HepG2 (cell line): ENCODE measurements around the gene ZER1. TPM values are rescaled to one million over a fixed set of nuclear protein-coding genes. Genes with fewer than 3 reads are reported as not detected.
A peak's percentile ranks its signal among the peaks of the same experiment; 100 is the strongest.

Experiments
- CENPT ChIP-seq: sonication (generic); formaldehyde crosslinking; IDR thresholded peaks from 2 replicates; pipeline ENCODE4 v1.8.0; 2022; ENCODE audit warnings: low read depth, mild to moderate bottlenecking, moderate library complexity, missing genetic modification reagents
- FOSL1 ChIP-seq: sonication (generic); formaldehyde crosslinking; IDR thresholded peaks from 2 replicates; pipeline ENCODE4 v1.9.0; 2021; ENCODE audit warnings: missing genetic modification reagents, borderline replicate concordance
- KDM3A ChIP-seq: IDR thresholded peaks from 2 replicates; pipeline ENCODE4 v1.6.1; 2018; ENCODE audit warnings: low read depth, missing compliant biosample characterization
- MAFF ChIP-seq: IDR thresholded peaks from 2 replicates; pipeline ENCODE4 v1.6.1; 2011; ENCODE audit warnings: low read depth, low read length, improper control_type of control experiment
- MBNL3 ChIP-seq: fragments of 250-450 bp; sonication (Bioruptor Pico); conservative IDR thresholded peaks from 2 replicates; pipeline ENCODE4 v1.8.0; 2022; ENCODE audit warnings: mild to moderate bottlenecking, inconsistent platforms
- POLR2A ChIP-seq, 2 experiments: IDR thresholded peaks; 2 replicates each; pipeline ENCODE4 v1.6.1; 2011; ENCODE audit warnings: low read depth in 2 of 2, low read length in 2 of 2, mild to moderate bottlenecking in 1 of 2, moderate library complexity in 1 of 2; ENCODE audit not compliant: insufficient read depth in 1 of 2
- SMARCE1 ChIP-seq: fragments of 450-650 bp; IDR thresholded peaks from 2 replicates; pipeline ENCODE4 v1.6.1; 2017; ENCODE audit warnings: borderline replicate concordance
- ZNF615 ChIP-seq: sonication (generic); formaldehyde crosslinking; IDR thresholded peaks from 2 replicates; pipeline ENCODE4 v1.5.0; 2020; ENCODE audit warnings: mild to moderate bottlenecking, missing genetic modification reagents, borderline replicate concordance
- ZNF75D ChIP-seq: sonication (generic); formaldehyde crosslinking; IDR thresholded peaks from 2 replicates; pipeline ENCODE4 v1.8.1; 2023; ENCODE audit warnings: missing genetic modification reagents, mild to moderate bottlenecking, borderline replicate concordance
- ZSCAN12 ChIP-seq: sonication (generic); formaldehyde crosslinking; IDR thresholded peaks from 2 replicates; pipeline ENCODE4 v1.9.0; 2021; ENCODE audit warnings: mild to moderate bottlenecking, missing genetic modification reagents
- ZSCAN21 ChIP-seq: sonication (generic); formaldehyde crosslinking; IDR thresholded peaks from 2 replicates; pipeline ENCODE4 v1.8.0; 2022; ENCODE audit warnings: mild to moderate bottlenecking, missing genetic modification reagents, moderate library complexity, borderline replicate concordance
- polyA plus RNA-seq, 8 experiments: library from polyadenylated mRNA; depleted of rRNA in 3 of 8; stranded (reverse) in 7 of 8; unstranded in 1 of 8; fragments of >200 nt; fragmentation: Illumina TruSeq in 4 of 8; extraction: Trizol in 4 of 8; gene quantifications; 2 replicates each; pipeline versions ENCODE4 v1.2.1 to v1.2.3, GENCODE V29; 2011 to 2016; ENCODE audit warnings: low read depth in 4 of 8, missing spikeins in 1 of 8, mixed read lengths in 1 of 8; ENCODE audit not compliant: insufficient read depth in 1 of 8
- total RNA-seq, 5 experiments: library from RNA; depleted of rRNA; stranded (reverse); fragments of >200 nt; fragmentation: Illumina TruSeq; extraction: Trizol; gene quantifications; 2 replicates each; pipeline ENCODE4 v1.2.3, GENCODE V29; 2016; ENCODE audit warnings: low read depth in 1 of 5
- TF ChIP-seq, protein P1 (sequence below): sonication (generic); formaldehyde crosslinking; IDR thresholded peaks from 2 replicates; pipeline ENCODE4 v1.4.0; 2020; ENCODE audit warnings: missing genetic modification reagents
- TF ChIP-seq, protein P2 (sequence below): sonication (generic); formaldehyde crosslinking; IDR thresholded peaks from 2 replicates; pipeline ENCODE4 v1.4.0; 2020; ENCODE audit warnings: mild to moderate bottlenecking, missing genetic modification reagents, borderline replicate concordance
- TF ChIP-seq, protein P3 (sequence below): sonication (generic); formaldehyde crosslinking; IDR thresholded peaks from 2 replicates; pipeline ENCODE4 v1.4.0; 2020; ENCODE audit warnings: mild to moderate bottlenecking, low read depth, missing genetic modification reagents
- TF ChIP-seq, protein P4 (sequence below): sonication (generic); formaldehyde crosslinking; IDR thresholded peaks from 2 replicates; pipeline ENCODE4 v1.4.0; 2020; ENCODE audit warnings: mild to moderate bottlenecking, missing genetic modification reagents
- TF ChIP-seq, protein P5 (sequence below): sonication (generic); formaldehyde crosslinking; IDR thresholded peaks from 2 replicates; pipeline ENCODE4 v1.9.0; 2021; ENCODE audit warnings: missing genetic modification reagents, mild to moderate bottlenecking, borderline replicate concordance
- TF ChIP-seq, protein P6 (sequence below): sonication (generic); formaldehyde crosslinking; IDR thresholded peaks from 2 replicates; pipeline ENCODE4 v1.5.0; 2020; ENCODE audit warnings: mild to moderate bottlenecking, missing genetic modification reagents
- TF ChIP-seq, protein P7 (sequence below): sonication (generic); formaldehyde crosslinking; IDR thresholded peaks from 2 replicates; pipeline ENCODE4 v1.4.0; 2020; ENCODE audit warnings: missing genetic modification reagents

Gene ZER1
- total and polyA plus RNA-seq, 2 of the 13 experiments (the other 11 are each of a cell fraction or from before 2014, with no cell fraction given): 7.7 to 40.0 TPM

DNA sequence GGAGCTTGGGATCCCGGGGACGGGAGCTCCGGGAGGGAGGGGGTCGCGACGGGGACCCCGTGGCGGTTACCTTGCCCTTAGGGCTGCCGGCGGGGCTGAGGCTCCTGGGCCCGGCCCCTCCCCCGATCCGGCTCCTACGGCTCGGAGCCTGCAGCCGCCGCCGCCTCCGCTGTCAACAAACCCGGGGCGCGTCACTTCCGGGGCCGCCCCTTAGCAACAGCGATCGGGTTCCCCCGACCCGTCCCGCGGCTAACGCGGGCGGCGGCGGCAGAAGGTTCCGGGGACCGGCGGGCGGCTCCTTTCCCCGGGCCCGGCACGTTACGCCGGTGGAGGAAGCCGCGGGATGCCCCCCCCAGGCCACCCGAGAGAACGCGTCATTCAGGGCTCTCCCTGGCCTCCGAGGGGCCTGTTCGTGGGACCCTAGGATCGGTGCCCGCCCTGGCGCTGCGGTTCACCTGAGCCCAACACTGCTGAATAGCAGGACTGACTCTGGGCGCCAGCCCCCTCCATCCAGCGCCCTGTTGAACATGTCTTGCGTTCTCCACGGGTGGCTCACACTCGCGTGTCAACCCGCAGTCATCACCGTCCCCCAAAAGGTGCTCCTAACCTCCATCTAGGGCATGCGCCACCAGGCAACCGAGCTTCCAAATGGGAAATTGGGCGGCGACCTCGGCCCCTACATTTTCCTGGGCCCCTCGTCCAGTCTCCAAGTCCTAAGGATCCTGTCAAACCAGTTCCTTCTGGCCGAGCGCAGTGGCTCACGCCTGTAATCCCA is at the start of gene ZER1 (continued):
- TF ChIP-seq, protein P1, sequence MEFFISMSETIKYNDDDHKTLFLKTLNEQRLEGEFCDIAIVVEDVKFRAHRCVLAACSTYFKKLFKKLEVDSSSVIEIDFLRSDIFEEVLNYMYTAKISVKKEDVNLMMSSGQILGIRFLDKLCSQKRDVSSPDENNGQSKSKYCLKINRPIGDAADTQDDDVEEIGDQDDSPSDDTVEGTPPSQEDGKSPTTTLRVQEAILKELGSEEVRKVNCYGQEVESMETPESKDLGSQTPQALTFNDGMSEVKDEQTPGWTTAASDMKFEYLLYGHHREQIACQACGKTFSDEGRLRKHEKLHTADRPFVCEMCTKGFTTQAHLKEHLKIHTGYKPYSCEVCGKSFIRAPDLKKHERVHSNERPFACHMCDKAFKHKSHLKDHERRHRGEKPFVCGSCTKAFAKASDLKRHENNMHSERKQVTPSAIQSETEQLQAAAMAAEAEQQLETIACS: no peak
- TF ChIP-seq, protein P2, sequence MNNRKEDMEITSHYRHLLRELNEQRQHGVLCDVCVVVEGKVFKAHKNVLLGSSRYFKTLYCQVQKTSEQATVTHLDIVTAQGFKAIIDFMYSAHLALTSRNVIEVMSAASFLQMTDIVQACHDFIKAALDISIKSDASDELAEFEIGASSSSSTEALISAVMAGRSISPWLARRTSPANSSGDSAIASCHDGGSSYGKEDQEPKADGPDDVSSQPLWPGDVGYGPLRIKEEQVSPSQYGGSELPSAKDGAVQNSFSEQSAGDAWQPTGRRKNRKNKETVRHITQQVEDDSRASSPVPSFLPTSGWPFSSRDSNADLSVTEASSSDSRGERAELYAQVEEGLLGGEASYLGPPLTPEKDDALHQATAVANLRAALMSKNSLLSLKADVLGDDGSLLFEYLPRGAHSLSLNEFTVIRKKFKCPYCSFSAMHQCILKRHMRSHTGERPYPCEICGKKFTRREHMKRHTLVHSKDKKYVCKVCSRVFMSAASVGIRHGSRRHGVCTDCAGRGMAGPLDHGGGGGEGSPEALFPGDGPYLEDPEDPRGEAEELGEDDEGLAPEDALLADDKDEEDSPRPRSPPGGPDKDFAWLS (CRISPR knock-in tag): no peak
- TF ChIP-seq, protein P3, sequence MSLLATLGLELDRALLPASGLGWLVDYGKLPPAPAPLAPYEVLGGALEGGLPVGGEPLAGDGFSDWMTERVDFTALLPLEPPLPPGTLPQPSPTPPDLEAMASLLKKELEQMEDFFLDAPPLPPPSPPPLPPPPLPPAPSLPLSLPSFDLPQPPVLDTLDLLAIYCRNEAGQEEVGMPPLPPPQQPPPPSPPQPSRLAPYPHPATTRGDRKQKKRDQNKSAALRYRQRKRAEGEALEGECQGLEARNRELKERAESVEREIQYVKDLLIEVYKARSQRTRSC (CRISPR knock-in tag): no peak
- TF ChIP-seq, protein P4, sequence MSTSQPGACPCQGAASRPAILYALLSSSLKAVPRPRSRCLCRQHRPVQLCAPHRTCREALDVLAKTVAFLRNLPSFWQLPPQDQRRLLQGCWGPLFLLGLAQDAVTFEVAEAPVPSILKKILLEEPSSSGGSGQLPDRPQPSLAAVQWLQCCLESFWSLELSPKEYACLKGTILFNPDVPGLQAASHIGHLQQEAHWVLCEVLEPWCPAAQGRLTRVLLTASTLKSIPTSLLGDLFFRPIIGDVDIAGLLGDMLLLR (CRISPR knock-in tag): peak; percentile 61; the same call in 1 of the 2 replicates
- no peak for TF ChIP-seq ZSCAN12 (CRISPR knock-in tag)
- TF ChIP-seq FOSL1 (CRISPR knock-in tag): no peak
- TF ChIP-seq, protein P5, sequence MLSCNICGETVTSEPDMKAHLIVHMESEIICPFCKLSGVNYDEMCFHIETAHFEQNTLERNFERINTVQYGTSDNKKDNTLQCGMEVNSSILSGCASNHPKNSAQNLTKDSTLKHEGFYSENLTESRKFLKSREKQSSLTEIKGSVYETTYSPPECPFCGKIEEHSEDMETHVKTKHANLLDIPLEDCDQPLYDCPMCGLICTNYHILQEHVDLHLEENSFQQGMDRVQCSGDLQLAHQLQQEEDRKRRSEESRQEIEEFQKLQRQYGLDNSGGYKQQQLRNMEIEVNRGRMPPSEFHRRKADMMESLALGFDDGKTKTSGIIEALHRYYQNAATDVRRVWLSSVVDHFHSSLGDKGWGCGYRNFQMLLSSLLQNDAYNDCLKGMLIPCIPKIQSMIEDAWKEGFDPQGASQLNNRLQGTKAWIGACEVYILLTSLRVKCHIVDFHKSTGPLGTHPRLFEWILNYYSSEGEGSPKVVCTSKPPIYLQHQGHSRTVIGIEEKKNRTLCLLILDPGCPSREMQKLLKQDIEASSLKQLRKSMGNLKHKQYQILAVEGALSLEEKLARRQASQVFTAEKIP (CRISPR knock-in tag): no peak
- TF ChIP-seq ZNF75D (CRISPR knock-in tag): no peak
- TF ChIP-seq, protein P6, sequence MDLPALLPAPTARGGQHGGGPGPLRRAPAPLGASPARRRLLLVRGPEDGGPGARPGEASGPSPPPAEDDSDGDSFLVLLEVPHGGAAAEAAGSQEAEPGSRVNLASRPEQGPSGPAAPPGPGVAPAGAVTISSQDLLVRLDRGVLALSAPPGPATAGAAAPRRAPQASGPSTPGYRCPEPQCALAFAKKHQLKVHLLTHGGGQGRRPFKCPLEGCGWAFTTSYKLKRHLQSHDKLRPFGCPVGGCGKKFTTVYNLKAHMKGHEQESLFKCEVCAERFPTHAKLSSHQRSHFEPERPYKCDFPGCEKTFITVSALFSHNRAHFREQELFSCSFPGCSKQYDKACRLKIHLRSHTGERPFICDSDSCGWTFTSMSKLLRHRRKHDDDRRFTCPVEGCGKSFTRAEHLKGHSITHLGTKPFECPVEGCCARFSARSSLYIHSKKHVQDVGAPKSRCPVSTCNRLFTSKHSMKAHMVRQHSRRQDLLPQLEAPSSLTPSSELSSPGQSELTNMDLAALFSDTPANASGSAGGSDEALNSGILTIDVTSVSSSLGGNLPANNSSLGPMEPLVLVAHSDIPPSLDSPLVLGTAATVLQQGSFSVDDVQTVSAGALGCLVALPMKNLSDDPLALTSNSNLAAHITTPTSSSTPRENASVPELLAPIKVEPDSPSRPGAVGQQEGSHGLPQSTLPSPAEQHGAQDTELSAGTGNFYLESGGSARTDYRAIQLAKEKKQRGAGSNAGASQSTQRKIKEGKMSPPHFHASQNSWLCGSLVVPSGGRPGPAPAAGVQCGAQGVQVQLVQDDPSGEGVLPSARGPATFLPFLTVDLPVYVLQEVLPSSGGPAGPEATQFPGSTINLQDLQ (CRISPR knock-in tag): peak; percentile 47; the same call in 1 of the 2 replicates
- no peak for TF ChIP-seq MBNL3 (CRISPR knock-in tag)
- peak; percentile 86 for TF ChIP-seq ZSCAN21 (CRISPR knock-in tag)
- TF ChIP-seq, protein P7, sequence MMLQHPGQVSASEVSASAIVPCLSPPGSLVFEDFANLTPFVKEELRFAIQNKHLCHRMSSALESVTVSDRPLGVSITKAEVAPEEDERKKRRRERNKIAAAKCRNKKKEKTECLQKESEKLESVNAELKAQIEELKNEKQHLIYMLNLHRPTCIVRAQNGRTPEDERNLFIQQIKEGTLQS (CRISPR knock-in tag): peak; percentile 69; the same call in 1 of the 2 replicates
- peak; percentile 27 to 47; a peak in 3 of 4 replicates for TF ChIP-seq POLR2A (IDR thresholded peaks at IDR 0.05; ENCODE audit: insufficient read depth in 1 of 2, low read depth in 2 of 2, low read length in 2 of 2)
- no peak for TF ChIP-seq SMARCE1
- no peak for TF ChIP-seq ZNF615 (CRISPR knock-in tag)
- peak; percentile 91 for TF ChIP-seq KDM3A (CRISPR knock-in tag)
- peak; percentile 41; the same call in 1 of the 2 replicates for TF ChIP-seq CENPT (CRISPR knock-in tag)
- TF ChIP-seq MAFF: no peak
